Suprapubic skin (tissue), 4 donors: ENCODE measurements around the gene KANSL3. TPM values are rescaled to one million over a fixed set of nuclear protein-coding genes. Genes with fewer than 3 reads are reported as not detected.

Source experiments
- DNase-seq, 2 donors: peaks; one replicate each; pipeline ENCODE4 v3.0.0-alpha.2; 2019; ENCODE audit warnings: low spot score in 2 of 2
- H3K27ac ChIP-seq: fragments of 200-600 bp; sonication (generic); one replicate; pipeline ENCODE4 v1.5.1; 2019
- H3K27me3 ChIP-seq: fragments of 200-600 bp; sonication (generic); one replicate; pipeline ENCODE4 v1.5.1; 2019
- H3K36me3 ChIP-seq: fragments of 200-600 bp; sonication (generic); one replicate; pipeline ENCODE4 v1.5.1; 2019
- H3K4me1 ChIP-seq: fragments of 200-600 bp; sonication (generic); one replicate; pipeline ENCODE4 v1.5.1; 2019
- H3K4me3 ChIP-seq: fragments of 200-600 bp; sonication (generic); one replicate; pipeline ENCODE4 v1.5.1; 2019; ENCODE audit warnings: mild to moderate bottlenecking
- H3K9me3 ChIP-seq: fragments of 200-600 bp; sonication (generic); one replicate; pipeline ENCODE4 v1.5.1; 2019
- EP300 ChIP-seq: sonication (generic); formaldehyde crosslinking; IDR thresholded peaks from one replicate; pipeline ENCODE4 v1.6.1; 2017; ENCODE audit warnings: antibody characterized with exemption
- POLR2A ChIP-seq, 2 donors: fragments of 450-650 bp; IDR thresholded peaks; one replicate each; pipeline ENCODE4 v1.6.1; 2017; ENCODE audit warnings: antibody characterized with exemption in 2 of 2, mild to moderate bottlenecking in 2 of 2, moderate library complexity in 2 of 2
- POLR2AphosphoS5 ChIP-seq, 3 donors: sonication (generic); formaldehyde crosslinking; IDR thresholded peaks; one replicate each; pipeline ENCODE4 v1.6.1; 2017; ENCODE audit warnings: antibody characterized with exemption in 3 of 3
- WGBS: methylation state at CpG from one replicate; pipeline ENCODE4 v1.1.5; 2018; 5-methylcytosine and 5-hydroxymethylcytosine counted together
- total RNA-seq, 4 donors: library from RNA; depleted of rRNA; stranded (reverse); fragments of >200 nt; gene quantifications; one replicate each; pipeline ENCODE4 v1.1.0, GENCODE V29; 2016
- TF ChIP-seq, protein P1 (sequence below), 2 donors: fragments of 200-600 bp in 1 of 2; fragments of 450-650 bp in 1 of 2; sonication (generic) in 1 of 2; IDR thresholded peaks; one replicate each; pipeline ENCODE4 v1.5.1; 2016 to 2019; ENCODE audit warnings: antibody characterized with exemption in 2 of 2, mild to moderate bottlenecking in 1 of 2, moderate library complexity in 1 of 2

The KANSL3 gene
- total RNA-seq, 4 donors from 2014 or later: 29.3 to 70.5 (median 37.4) TPM

GRCh38 chr2:96549967-96550786, 87.9 kb downstream of the KANSL3 start:
- Histone ChIP-seq H3K4me3 (no peak overlapping the region), H3K36me3 (peaks cover 61% of the 10 kb centered on the region), H3K27ac (no peak overlapping the region), H3K9me3 (no peaks in the 10 kb centered on the region), H3K27me3 (no peaks in the 10 kb centered on the region), H3K4me1 (peaks cover 27% of the 10 kb centered on the region)
- WGBS: 82% methylated on average over 10 of the region's 61 CpGs
- peak; percentile 55 to 77 for DNase-seq
- TF ChIP-seq, protein P1, sequence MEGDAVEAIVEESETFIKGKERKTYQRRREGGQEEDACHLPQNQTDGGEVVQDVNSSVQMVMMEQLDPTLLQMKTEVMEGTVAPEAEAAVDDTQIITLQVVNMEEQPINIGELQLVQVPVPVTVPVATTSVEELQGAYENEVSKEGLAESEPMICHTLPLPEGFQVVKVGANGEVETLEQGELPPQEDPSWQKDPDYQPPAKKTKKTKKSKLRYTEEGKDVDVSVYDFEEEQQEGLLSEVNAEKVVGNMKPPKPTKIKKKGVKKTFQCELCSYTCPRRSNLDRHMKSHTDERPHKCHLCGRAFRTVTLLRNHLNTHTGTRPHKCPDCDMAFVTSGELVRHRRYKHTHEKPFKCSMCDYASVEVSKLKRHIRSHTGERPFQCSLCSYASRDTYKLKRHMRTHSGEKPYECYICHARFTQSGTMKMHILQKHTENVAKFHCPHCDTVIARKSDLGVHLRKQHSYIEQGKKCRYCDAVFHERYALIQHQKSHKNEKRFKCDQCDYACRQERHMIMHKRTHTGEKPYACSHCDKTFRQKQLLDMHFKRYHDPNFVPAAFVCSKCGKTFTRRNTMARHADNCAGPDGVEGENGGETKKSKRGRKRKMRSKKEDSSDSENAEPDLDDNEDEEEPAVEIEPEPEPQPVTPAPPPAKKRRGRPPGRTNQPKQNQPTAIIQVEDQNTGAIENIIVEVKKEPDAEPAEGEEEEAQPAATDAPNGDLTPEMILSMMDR (IDR thresholded peaks at IDR 0.05): no peak
- TF ChIP-seq EP300 (no peak), POLR2A (IDR thresholded peaks at IDR 0.05) (no peak), POLR2AphosphoS5 (IDR thresholded peaks at IDR 0.05) (no peak)

DNA sequence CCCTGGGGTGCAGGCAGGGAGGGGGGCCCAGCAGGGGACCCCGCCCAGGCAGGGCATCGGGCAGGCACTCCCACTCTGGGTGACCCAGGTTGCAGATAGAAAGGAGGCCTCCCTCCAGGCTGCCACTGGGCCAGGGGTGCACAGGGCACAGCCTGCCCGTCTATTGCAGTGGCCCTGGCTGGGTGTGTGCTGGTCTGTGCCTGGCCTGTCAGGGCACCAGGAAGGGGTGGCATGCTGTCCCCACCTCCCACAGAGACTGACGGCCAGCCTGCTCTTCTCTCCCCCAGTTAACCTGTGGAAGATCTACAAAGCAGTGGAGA, 88.7 kb downstream of the KANSL3 start:
- peaks cover 20% of the 10 kb centered on the region for H3K4me1 ChIP-seq
- no peak overlapping the region for H3K27ac ChIP-seq
- H3K27me3 ChIP-seq: no peaks in the 10 kb centered on the region
- TF ChIP-seq EP300 (no peak), POLR2AphosphoS5 (IDR thresholded peaks at IDR 0.05) (no peak), POLR2A (IDR thresholded peaks at IDR 0.05) (no peak)
- TF ChIP-seq, protein P1 (IDR thresholded peaks at IDR 0.05): no peak
- H3K9me3 ChIP-seq: no peaks in the 10 kb centered on the region
- 100% methylated on average over 1 of the region's 4 CpGs for WGBS
- H3K4me3 ChIP-seq: no peak overlapping the region
- DNase-seq: peak in 1 of 2 donors; percentile 64
- peaks cover 61% of the 10 kb centered on the region for H3K36me3 ChIP-seq

DNA sequence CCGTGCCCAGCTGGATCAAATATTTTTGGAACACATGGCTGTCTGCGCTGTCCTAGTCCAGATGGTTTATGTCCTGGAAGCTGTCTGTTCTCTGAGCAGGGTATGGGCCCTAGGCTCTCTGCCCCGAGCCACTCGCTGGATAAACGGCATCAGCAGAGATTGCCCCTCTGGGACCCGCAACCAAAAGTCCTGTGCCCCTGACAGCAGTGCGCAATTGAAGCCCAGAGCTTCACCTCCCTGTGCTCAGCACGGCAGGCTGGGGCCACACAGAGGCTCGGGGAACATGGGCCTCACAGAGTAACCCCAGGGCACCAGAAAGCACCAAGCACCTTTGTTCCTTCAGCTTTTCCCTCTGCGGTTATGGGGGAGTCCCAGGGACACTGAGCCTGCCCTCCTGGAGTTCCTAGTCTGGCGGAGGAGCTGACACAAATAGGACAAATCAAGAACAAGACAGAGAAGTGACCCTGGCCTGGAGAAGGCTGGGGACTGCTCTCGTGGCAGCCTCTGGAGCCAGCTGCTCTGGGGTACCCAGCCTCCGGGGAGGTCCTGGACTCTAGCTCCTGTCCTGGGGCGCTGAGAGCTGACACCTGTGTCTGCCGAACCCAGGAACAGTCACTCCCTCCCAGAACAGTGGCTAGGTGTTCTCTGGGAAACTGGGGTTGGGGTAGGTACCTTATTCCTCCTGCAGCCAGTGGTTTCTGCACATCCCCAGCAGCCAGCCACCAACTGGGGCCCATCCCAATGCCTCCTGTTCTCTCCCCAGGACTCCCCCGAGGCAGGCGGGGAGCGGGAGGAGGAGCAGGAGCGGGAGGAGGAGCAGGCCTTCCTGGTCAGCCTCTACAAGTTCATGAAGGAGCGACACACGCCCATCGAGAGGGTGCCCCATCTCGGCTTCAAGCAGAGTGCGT, 89.3 kb downstream of the KANSL3 start:
- 90% methylated on average over 14 of the region's 24 CpGs for WGBS
- no peaks in the 10 kb centered on the region for H3K9me3 ChIP-seq
- H3K4me3 ChIP-seq: no peak overlapping the region
- peaks cover 61% of the 10 kb centered on the region for H3K36me3 ChIP-seq
- TF ChIP-seq EP300 (no peak), POLR2A (IDR thresholded peaks at IDR 0.05) (no peak), POLR2AphosphoS5 (IDR thresholded peaks at IDR 0.05) (no peak)
- TF ChIP-seq, protein P1 (IDR thresholded peaks at IDR 0.05): no peak
- peak; percentile 62 to 69 for DNase-seq
- no peaks in the 10 kb centered on the region for H3K27me3 ChIP-seq
- H3K4me1 ChIP-seq: peaks cover 14% of the 10 kb centered on the region
- no peak overlapping the region for H3K27ac ChIP-seq

DNA sequence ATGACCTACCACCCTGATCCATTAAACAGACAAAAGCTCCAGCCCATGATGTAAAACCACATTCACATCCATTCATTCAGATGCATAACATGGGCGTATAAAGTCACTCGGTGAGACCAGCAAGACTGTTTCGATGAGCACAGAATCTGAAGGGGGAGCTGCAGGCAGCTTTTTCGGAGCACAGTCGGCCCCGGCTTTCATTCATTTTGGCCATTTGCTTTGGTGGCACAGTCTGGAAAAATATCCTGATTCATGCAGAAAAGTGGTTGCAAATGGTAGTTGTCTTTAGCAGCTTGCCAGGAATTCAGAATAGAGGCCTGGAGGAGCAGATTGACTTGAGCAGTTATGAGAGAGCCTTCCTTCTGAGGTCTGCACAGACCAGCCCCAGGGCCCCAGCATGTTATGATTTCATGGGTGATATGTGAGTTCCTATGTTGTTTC, 90.4 kb downstream of the KANSL3 start:
- H3K27ac ChIP-seq: no peak overlapping the region
- H3K27me3 ChIP-seq: no peaks in the 10 kb centered on the region
- peaks cover 56% of the 10 kb centered on the region for H3K36me3 ChIP-seq
- no peak for TF ChIP-seq EP300
- no peak for TF ChIP-seq POLR2AphosphoS5 (IDR thresholded peaks at IDR 0.05)
- TF ChIP-seq POLR2A (IDR thresholded peaks at IDR 0.05): no peak
- TF ChIP-seq, protein P1 (IDR thresholded peaks at IDR 0.05): no peak
- H3K4me3 ChIP-seq: no peak overlapping the region
- DNase-seq: peak in 1 of 2 donors; percentile 10
- H3K4me1 ChIP-seq: peaks cover 13% of the 10 kb centered on the region
- 84% methylated on average over 6 of the region's 6 CpGs for WGBS
- H3K9me3 ChIP-seq: no peaks in the 10 kb centered on the region

DNA sequence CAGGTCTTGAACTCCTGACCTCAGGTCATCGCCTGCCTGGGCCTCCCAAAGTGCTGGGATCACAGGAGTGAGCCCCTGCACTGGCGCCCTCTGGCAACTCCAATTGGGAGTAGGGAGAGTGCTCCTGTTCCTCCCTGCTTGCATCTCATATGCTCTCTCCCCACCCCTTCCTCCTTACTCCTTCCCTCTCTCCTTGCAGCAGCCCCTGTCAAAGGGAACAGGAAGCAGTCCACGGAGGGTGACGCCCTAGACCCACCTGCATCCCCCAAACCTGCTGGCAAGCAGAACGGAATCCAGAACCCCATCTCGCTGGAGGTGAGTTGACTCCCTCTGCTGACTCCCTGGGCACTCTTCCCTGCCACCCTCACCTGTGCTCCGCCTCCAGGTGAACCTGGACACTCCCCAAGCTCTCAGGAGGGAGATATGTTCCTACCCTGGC, 90.9 kb downstream of the KANSL3 start:
- 71% methylated on average over 7 of the region's 7 CpGs for WGBS
- H3K27ac ChIP-seq: no peak overlapping the region
- no peaks in the 10 kb centered on the region for H3K27me3 ChIP-seq
- H3K4me3 ChIP-seq: no peak overlapping the region
- TF ChIP-seq EP300 (no peak), POLR2A (IDR thresholded peaks at IDR 0.05) (no peak), POLR2AphosphoS5 (IDR thresholded peaks at IDR 0.05) (no peak)
- TF ChIP-seq, protein P1 (IDR thresholded peaks at IDR 0.05): no peak
- peak; percentile 41 to 76 for DNase-seq
- peaks cover 13% of the 10 kb centered on the region for H3K4me1 ChIP-seq
- peaks cover 55% of the 10 kb centered on the region for H3K36me3 ChIP-seq
- no peaks in the 10 kb centered on the region for H3K9me3 ChIP-seq
